ENCODE data around the gene TMEM176A.

GRCh38 chr7:150778014-150778737 is 22.4 kb upstream of the TMEM176A start:
- TF ChIP-seq, protein P1, sequence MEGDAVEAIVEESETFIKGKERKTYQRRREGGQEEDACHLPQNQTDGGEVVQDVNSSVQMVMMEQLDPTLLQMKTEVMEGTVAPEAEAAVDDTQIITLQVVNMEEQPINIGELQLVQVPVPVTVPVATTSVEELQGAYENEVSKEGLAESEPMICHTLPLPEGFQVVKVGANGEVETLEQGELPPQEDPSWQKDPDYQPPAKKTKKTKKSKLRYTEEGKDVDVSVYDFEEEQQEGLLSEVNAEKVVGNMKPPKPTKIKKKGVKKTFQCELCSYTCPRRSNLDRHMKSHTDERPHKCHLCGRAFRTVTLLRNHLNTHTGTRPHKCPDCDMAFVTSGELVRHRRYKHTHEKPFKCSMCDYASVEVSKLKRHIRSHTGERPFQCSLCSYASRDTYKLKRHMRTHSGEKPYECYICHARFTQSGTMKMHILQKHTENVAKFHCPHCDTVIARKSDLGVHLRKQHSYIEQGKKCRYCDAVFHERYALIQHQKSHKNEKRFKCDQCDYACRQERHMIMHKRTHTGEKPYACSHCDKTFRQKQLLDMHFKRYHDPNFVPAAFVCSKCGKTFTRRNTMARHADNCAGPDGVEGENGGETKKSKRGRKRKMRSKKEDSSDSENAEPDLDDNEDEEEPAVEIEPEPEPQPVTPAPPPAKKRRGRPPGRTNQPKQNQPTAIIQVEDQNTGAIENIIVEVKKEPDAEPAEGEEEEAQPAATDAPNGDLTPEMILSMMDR (conservative IDR thresholded peaks at IDR 0.05; ENCODE audit: low read depth in 2 of 2): peak in 1 of 2 experiments; percentile 25; a peak in 1 of 4 replicates
- TF ChIP-seq REST (IDR thresholded peaks at IDR 0.05; ENCODE audit: unreplicated experiment) (no peak), POLR2AphosphoS5 (IDR thresholded peaks at IDR 0.05; ENCODE audit: low read depth) (no peak), CREB1 (CRISPR knock-in tag; IDR thresholded peaks at IDR 0.05; ENCODE audit: low read depth) (no peak), EZH2 (IDR thresholded peaks at IDR 0.05; ENCODE audit: low read depth, unreplicated experiment) (no peak), ETS1 (IDR thresholded peaks at IDR 0.05) (no peak)
